IMR-90 (cell line): ENCODE data around the gene PAK6. TPM values are rescaled to one million over a fixed set of nuclear protein-coding genes. Genes with fewer than 3 reads are reported as not detected.

Source experiments
- ATAC-seq: fragments of 200-7000 bp; cut with Tn5 transposase; 2 replicates; pipeline ENCODE4 v1.9.1; 2020; ENCODE audit warnings: low read depth, mild to moderate bottlenecking, moderate library complexity
- BruUV-seq: library from RNA; stranded (reverse); fragments of 400-500 nt; replicated peaks from 2 replicates; lab custom pipeline; 2021; lab: Mats Ljungman, UMichigan
- CTCF ChIA-PET: fragments of 300-600 bp; formaldehyde crosslinking; extraction: SDS; loops from one replicate; lab custom pipeline; 2021; ENCODE audit warnings: antibody characterized with exemption; lab: Yijun Ruan, JAX
- POLR2A ChIA-PET: fragments of 300-600 bp; sonication (Branson Sonifier 250); formaldehyde crosslinking; loops from one replicate; lab custom pipeline; 2022; ENCODE audit warnings: antibody characterized with exemption; ENCODE audit not compliant: unreplicated experiment; lab: Charles Lee
- DNase-seq: peaks from one replicate; pipeline ENCODE4 v3.0.0; 2013
- H2AFZ ChIP-seq: replicated peaks from 2 replicates; pipeline ENCODE3; 2013; ENCODE audit warnings: low read length, mild to moderate bottlenecking; ENCODE audit not compliant: poor library complexity
- H2AK5ac ChIP-seq: 2 replicates; pipeline ENCODE4 v1.6.1; 2013; ENCODE audit warnings: low read depth, low read length, inconsistent platforms
- H2AK9ac ChIP-seq: replicated peaks from 2 replicates; pipeline ENCODE3; 2013; ENCODE audit warnings: mild to moderate bottlenecking, low read depth, low read length, moderate library complexity; ENCODE audit not compliant: poor library complexity
- H2BK120ac ChIP-seq: 2 replicates; pipeline ENCODE4 v1.6.1; 2013; ENCODE audit warnings: low read depth, low read length, inconsistent platforms
- H2BK15ac ChIP-seq: 3 replicates; pipeline ENCODE4 v1.6.1; 2013; ENCODE audit warnings: low read depth, low read length, inconsistent platforms
- H2BK20ac ChIP-seq: 2 replicates; pipeline ENCODE4 v1.6.1; 2013; ENCODE audit warnings: low read depth, mild to moderate bottlenecking, inconsistent platforms, low read length, moderate library complexity
- H2BK5ac ChIP-seq: 2 replicates; pipeline ENCODE4 v1.6.1; 2013; ENCODE audit warnings: mild to moderate bottlenecking, low read depth, low read length, inconsistent platforms; ENCODE audit not compliant: poor library complexity, severe bottlenecking
- H3K14ac ChIP-seq: replicated peaks from 2 replicates; pipeline ENCODE4 v1.6.1; 2013; ENCODE audit warnings: low read depth, low read length, inconsistent platforms
- H3K18ac ChIP-seq: 2 replicates; pipeline ENCODE4 v1.6.1; 2013; ENCODE audit warnings: low read depth, low read length, control low read depth
- H3K23ac ChIP-seq: 2 replicates; pipeline ENCODE4 v1.6.1; 2013; ENCODE audit warnings: low read depth, low read length, inconsistent platforms
- H3K27ac ChIP-seq: 2 replicates; pipeline ENCODE4 v1.5.1; 2013; ENCODE audit warnings: mild to moderate bottlenecking, control low read depth, low read length; ENCODE audit not compliant: insufficient read depth
- H3K27me3 ChIP-seq: 2 replicates; pipeline ENCODE4 v1.6.1; 2013; ENCODE audit warnings: low read length; ENCODE audit not compliant: control insufficient read depth, insufficient read depth
- H3K36me3 ChIP-seq: 2 replicates; pipeline ENCODE4 v1.6.1; 2013; ENCODE audit warnings: low read length, mixed read lengths; ENCODE audit not compliant: control insufficient read depth, insufficient read depth
- H3K4ac ChIP-seq: 2 replicates; pipeline ENCODE4 v1.6.1; 2013; ENCODE audit warnings: low read depth, low read length, inconsistent platforms
- H3K4me1 ChIP-seq: 2 replicates; pipeline ENCODE4 v1.6.1; 2013; ENCODE audit warnings: low read length, mixed read lengths; ENCODE audit not compliant: control insufficient read depth, insufficient read depth
- H3K4me2 ChIP-seq: 2 replicates; pipeline ENCODE4 v1.6.1; 2013; ENCODE audit warnings: low read depth, mild to moderate bottlenecking, control low read depth, low read length, moderate library complexity
- H3K4me3 ChIP-seq: 2 replicates; pipeline ENCODE4 v1.5.1; 2013; ENCODE audit warnings: low read depth, mild to moderate bottlenecking, control low read depth, low read length, moderate library complexity; ENCODE audit not compliant: insufficient read depth
- H3K56ac ChIP-seq: 2 replicates; pipeline ENCODE4 v1.6.1; 2013; ENCODE audit warnings: low read length, inconsistent platforms; ENCODE audit not compliant: insufficient read depth; ENCODE audit errors: extremely low read depth
- H3K79me1 ChIP-seq, 2 experiments: 2 replicates each; pipeline ENCODE4 v1.6.1; 2013; ENCODE audit warnings: low read length in 2 of 2, inconsistent platforms in 1 of 2, low read depth in 1 of 2
- H3K9ac ChIP-seq: 2 replicates; pipeline ENCODE4 v1.6.1; 2013; ENCODE audit warnings: low read depth, low read length, control low read depth
- H3K9me1 ChIP-seq: 2 replicates; pipeline ENCODE4 v1.6.1; 2013; ENCODE audit warnings: low read length, inconsistent platforms; ENCODE audit not compliant: insufficient read depth
- H3K9me3 ChIP-seq: 2 replicates; pipeline ENCODE4 v1.6.1; 2013; ENCODE audit warnings: low read length; ENCODE audit not compliant: control insufficient read depth, insufficient read depth
- H4K20me1 ChIP-seq: 2 replicates; pipeline ENCODE4 v1.6.1; 2013; ENCODE audit warnings: low read length, inconsistent platforms; ENCODE audit not compliant: insufficient read depth
- H4K5ac ChIP-seq: 2 replicates; pipeline ENCODE4 v1.6.1; 2013; ENCODE audit warnings: mild to moderate bottlenecking, low read depth, low read length, control low read depth
- H4K8ac ChIP-seq, 2 experiments: 2 replicates each; pipeline ENCODE4 v1.6.1; 2013; ENCODE audit warnings: low read depth in 2 of 2, low read length in 2 of 2, control low read depth in 1 of 2, inconsistent platforms in 1 of 2
- H4K91ac ChIP-seq: 2 replicates; pipeline ENCODE4 v1.6.1; 2013; ENCODE audit warnings: low read depth, low read length, inconsistent platforms; ENCODE audit not compliant: insufficient read depth
- CHD1 ChIP-seq: IDR thresholded peaks from 2 replicates; pipeline ENCODE4 v1.6.1; 2012; ENCODE audit warnings: low read depth, low read length, improper control_type of control experiment
- FOS ChIP-seq: fragments of 150-350 bp; IDR thresholded peaks from 2 replicates; pipeline ENCODE4 v1.6.1; 2016; ENCODE audit warnings: low read depth, low read length
- MAZ ChIP-seq: IDR thresholded peaks from 2 replicates; pipeline ENCODE4 v1.6.1; 2012; ENCODE audit warnings: low read depth, mild to moderate bottlenecking, low read length, improper control_type of control experiment, moderate library complexity, borderline replicate concordance
- MXI1 ChIP-seq: IDR thresholded peaks from 2 replicates; pipeline ENCODE4 v1.6.1; 2012; ENCODE audit warnings: low read depth, mild to moderate bottlenecking, low read length, moderate library complexity, borderline replicate concordance
- RAD21 ChIP-seq: IDR thresholded peaks from 2 replicates; pipeline ENCODE4 v1.6.1; 2012; ENCODE audit warnings: low read length, improper control_type of control experiment
- RCOR1 ChIP-seq: IDR thresholded peaks from 2 replicates; pipeline ENCODE4 v1.6.1; 2012; ENCODE audit warnings: mild to moderate bottlenecking, low read length, improper control_type of control experiment; ENCODE audit not compliant: insufficient replicate concordance
- SMC3 ChIP-seq: fragments of 150-350 bp; IDR thresholded peaks from 2 replicates; pipeline ENCODE4 v1.6.1; 2016; ENCODE audit warnings: low read depth, mild to moderate bottlenecking, antibody characterized with exemption, low read length, moderate library complexity
- WGBS, 2 experiments: methylation state at CpG; one replicate each; pipeline versions ENCODE4 v1.1.5 to v1.1.7; 2013; ENCODE audit warnings: missing lambda C conversion rate in 2 of 2; ENCODE audit not compliant: insufficient read length in 1 of 2; ENCODE audit errors: extremely low coverage in 2 of 2; 5-methylcytosine and 5-hydroxymethylcytosine counted together
- dilution Hi-C: fragments of 300-500 bp; cut with HindIII; formaldehyde crosslinking; loops from one replicate; pipeline ENCODE4 v1.14.3; 2018; ENCODE audit warnings: low sequenced_read_pairs; ENCODE audit not compliant: unreplicated experiment
- in situ Hi-C: fragments of 300-500 bp; cut with MboI; formaldehyde crosslinking; loops from 3 replicates; pipeline ENCODE4 v1.14.3; 2019; ENCODE audit warnings: low sequenced_read_pairs, inconsistent platforms, mixed read lengths
- intact Hi-C: fragments of 100-400 bp; cut with micrococcal nuclease; formaldehyde crosslinking; loops from 2 replicates; pipeline ENCODE4 v1.10.0; 2022
- polyA plus RNA-seq, 3 experiments: library from polyadenylated mRNA; depleted of rRNA; stranded (reverse); fragments of >200 nt; gene quantifications; 2 replicates each; pipeline ENCODE4 v1.2.3, GENCODE V29; 2012; ENCODE audit warnings: low replicate concordance in 1 of 3
- total RNA-seq: library from RNA; depleted of rRNA; stranded (reverse); fragments of >200 nt; gene quantifications from 2 replicates; pipeline ENCODE4 v1.2.3, GENCODE V29; 2012
- TF ChIP-seq, protein P1 (sequence below): conservative IDR thresholded peaks from 2 replicates; pipeline ENCODE4 v1.5.1; 2012; ENCODE audit warnings: mild to moderate bottlenecking, low read depth, low read length, improper control_type of control experiment

PAK6 gene
- total and polyA plus RNA-seq, 2 of the 4 experiments (the other 2 are of a cell fraction) = 0.21 TPM; not detected in 1

DNA sequence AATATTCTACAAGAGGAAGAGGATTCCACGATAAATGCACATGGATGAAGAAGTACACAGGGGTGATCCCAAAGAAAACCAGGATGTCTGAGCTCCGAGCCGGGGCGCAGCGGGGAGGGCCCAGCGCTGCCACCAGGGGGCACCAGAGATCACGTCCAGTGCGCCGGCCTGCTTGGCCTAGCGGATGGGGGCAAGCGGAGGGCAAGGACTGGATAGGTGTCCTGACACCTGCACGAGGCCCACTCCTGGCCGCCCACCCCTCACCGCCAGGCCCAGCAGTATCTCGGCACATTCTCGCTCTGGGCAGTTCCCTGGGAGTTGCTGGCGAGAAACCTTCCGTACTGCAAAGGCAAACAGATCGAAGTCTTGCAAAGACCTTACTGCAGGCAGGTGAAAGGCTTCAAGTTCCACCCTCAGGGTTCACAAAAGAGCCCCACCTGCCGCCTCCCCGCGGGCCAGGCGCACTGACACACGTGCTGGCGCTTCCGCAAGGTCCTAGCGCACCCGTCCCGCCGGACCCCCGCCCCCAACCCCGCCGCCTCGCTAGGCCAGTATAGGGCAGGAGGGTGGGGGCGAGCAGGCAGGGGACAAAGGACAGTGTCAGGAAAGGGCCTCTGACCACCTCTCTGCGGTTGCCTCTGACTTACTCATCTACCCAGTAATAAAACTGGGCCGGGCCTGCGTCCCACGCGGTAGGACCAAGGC, 40.7 kb downstream of the PAK6 start:
- H3K9me3 ChIP-seq = no peaks in the 10 kb centered on the region
- BruUV-seq = no TSS peak
- peak overlapping the region; percentile 79 for H2AFZ ChIP-seq
- no peak overlapping the region for H4K8ac ChIP-seq
- no peak overlapping the region for H4K5ac ChIP-seq
- no peak overlapping the region for H3K4ac ChIP-seq
- no peak overlapping the region for H2BK5ac ChIP-seq
- no peak overlapping the region for H2BK15ac ChIP-seq
- H3K27ac ChIP-seq = no peak overlapping the region
- DNase-seq (no peak), ATAC-seq (peak; percentile 68)
- peaks cover 66% of the 10 kb centered on the region for H3K27me3 ChIP-seq
- H3K18ac ChIP-seq = no peak overlapping the region
- TF ChIP-seq, protein P1, sequence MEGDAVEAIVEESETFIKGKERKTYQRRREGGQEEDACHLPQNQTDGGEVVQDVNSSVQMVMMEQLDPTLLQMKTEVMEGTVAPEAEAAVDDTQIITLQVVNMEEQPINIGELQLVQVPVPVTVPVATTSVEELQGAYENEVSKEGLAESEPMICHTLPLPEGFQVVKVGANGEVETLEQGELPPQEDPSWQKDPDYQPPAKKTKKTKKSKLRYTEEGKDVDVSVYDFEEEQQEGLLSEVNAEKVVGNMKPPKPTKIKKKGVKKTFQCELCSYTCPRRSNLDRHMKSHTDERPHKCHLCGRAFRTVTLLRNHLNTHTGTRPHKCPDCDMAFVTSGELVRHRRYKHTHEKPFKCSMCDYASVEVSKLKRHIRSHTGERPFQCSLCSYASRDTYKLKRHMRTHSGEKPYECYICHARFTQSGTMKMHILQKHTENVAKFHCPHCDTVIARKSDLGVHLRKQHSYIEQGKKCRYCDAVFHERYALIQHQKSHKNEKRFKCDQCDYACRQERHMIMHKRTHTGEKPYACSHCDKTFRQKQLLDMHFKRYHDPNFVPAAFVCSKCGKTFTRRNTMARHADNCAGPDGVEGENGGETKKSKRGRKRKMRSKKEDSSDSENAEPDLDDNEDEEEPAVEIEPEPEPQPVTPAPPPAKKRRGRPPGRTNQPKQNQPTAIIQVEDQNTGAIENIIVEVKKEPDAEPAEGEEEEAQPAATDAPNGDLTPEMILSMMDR = peak; percentile 89
- TF ChIP-seq CHD1 (no peak), RAD21 (peak; percentile 87), FOS (no peak), SMC3 (peak; percentile 95), MAZ (0 out of 2 replicates have a peak, but pooled peaks have one; percentile 63), RCOR1 (no peak), MXI1 (no peak)
- WGBS, 2 experiments = 4% methylated on average over 11 of the region's 40 CpGs; no CpG with 5 or more reads in 1 of the 2 experiments
- H3K23ac ChIP-seq = no peak overlapping the region
- no peaks in the 10 kb centered on the region for H3K9me1 ChIP-seq
- H3K36me3 ChIP-seq = no peaks in the 10 kb centered on the region
- CTCF ChIA-PET = interaction anchor here (0.6 to 1.6 kb wide), 16 partner anchors 11 to 977 kb away, joined by 3 to 13 read pairs (median 4); partner anchors contain the start of genes INAFM2, IVD and PLCB2
- no peak overlapping the region for H2BK20ac ChIP-seq
- dilution Hi-C loops = no loop called here
- intact Hi-C loops = loop anchor here (1.0 kb wide), 2 partner anchors 31 to 142 kb away; no protein-coding TSS in a partner anchor
- H3K4me3 ChIP-seq = no peak overlapping the region
- in situ Hi-C loops = loop anchor here (5.0 kb wide), 1 partner anchor 148 kb away; no protein-coding TSS in a partner anchor
- no peak overlapping the region for H2AK5ac ChIP-seq
- no peak overlapping the region for H3K14ac ChIP-seq
- no peak overlapping the region for H4K91ac ChIP-seq
- H2BK120ac ChIP-seq = no peak overlapping the region
- H2AK9ac ChIP-seq = no peak overlapping the region
- no peak overlapping the region for H3K4me2 ChIP-seq
- H3K9ac ChIP-seq = no peak overlapping the region
- no peak overlapping the region for H3K56ac ChIP-seq
- POLR2A ChIA-PET = no interaction called here
- H4K20me1 ChIP-seq = no peaks in the 10 kb centered on the region
- peaks cover 4% of the 10 kb centered on the region for H3K4me1 ChIP-seq
- no peaks in the 10 kb centered on the region for H3K79me1 ChIP-seq
